GM19025 (cell line): Measurements from ENCODE around the gene MYPN.
"Not testable (repeated sequence)": the region's sequence is repeated elsewhere in the genome, so short reads cannot be mapped to it uniquely, and the experiment has no call there.

ENCODE experiments used
- ATAC-seq: cut with Tn5 transposase; IDR thresholded peaks from one replicate; pipeline ENCODE4 v1.9.1; 2021; ENCODE audit warnings: mild to moderate bottlenecking, low read depth, moderate library complexity; ENCODE audit not compliant: unreplicated experiment

Gene MYPN

DNA sequence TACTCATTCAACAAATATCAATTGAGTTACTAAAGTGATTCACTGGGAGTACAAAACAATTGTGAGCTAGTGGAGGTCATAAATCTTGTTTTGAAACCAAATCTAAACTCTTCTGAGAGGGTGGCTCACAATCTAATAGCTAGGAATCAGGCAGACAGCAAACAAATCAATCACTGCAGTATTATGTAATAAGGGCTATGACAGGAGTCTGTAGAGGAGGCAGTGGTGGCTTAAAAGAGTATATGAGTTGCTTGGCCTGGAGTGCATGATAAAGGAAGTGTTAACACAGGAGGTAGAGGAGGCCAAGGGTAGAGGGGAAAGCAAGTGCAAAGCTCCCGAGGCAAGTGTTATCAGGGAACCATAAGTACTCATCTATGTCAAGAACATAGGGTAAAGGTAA is 16.5 kb downstream of the MYPN start:
- no peak for ATAC-seq

GRCh38 chr10:68128015-68128414 is 18.7 kb downstream of the MYPN start:
- ATAC-seq, result no peak

- ATAC-seq, result no peak
Observed at GRCh38 chr10:68132391-68132790, 23.1 kb downstream of the MYPN start.

GRCh38 chr10:68133523-68133922 is 24.2 kb downstream of the MYPN start:
- ATAC-seq, result no peak

- ATAC-seq, result no peak
Observed at GRCh38 chr10:68135362-68135761, 26.1 kb downstream of the MYPN start.

DNA sequence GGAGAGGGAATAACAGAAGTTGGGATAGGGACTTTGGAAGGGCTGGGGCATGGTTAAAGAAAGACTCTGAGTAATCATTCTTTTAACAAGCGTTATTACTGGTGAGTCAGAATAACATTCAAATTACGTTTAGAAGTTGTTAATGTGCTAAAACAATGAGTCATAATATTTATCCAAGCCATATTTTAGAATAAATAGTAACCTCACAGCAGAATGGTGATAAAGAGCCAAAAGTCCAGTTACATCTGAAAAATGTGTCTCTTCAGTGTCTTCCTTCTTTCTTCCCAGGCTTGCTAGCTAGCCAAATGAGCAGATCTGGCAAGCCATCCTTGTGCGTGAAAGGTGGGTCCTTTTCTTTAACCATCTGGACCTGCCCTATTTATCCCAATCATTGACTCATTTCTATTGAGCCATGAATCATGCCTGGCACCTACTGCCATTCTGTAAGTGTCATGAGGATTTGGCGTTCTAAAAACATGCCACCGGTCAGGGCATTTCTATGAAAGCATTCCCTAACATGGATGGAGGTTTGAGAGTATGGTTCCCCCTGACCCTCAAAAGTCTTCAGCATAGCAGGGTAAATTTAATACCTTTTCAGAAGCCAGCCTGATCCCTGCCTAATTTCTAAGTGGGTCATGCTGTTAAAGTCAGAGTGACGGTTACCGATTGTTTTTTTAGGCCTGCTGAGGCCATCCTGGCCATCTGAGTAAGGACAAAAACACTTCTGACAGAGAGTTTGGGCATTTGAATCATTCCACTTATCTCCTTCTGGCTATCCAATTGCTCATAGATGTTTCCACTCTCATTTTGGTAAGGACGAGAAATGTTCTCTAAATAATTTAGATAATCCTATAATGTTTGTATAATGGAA is 26.9 kb downstream of the MYPN start:
- no peak for ATAC-seq

GRCh38 chr10:68137171-68137570 is 27.9 kb downstream of the MYPN start:
- no peak for ATAC-seq

- no peak for ATAC-seq
Observed at GRCh38 chr10:68138526-68138925, 29.2 kb downstream of the MYPN start.

DNA sequence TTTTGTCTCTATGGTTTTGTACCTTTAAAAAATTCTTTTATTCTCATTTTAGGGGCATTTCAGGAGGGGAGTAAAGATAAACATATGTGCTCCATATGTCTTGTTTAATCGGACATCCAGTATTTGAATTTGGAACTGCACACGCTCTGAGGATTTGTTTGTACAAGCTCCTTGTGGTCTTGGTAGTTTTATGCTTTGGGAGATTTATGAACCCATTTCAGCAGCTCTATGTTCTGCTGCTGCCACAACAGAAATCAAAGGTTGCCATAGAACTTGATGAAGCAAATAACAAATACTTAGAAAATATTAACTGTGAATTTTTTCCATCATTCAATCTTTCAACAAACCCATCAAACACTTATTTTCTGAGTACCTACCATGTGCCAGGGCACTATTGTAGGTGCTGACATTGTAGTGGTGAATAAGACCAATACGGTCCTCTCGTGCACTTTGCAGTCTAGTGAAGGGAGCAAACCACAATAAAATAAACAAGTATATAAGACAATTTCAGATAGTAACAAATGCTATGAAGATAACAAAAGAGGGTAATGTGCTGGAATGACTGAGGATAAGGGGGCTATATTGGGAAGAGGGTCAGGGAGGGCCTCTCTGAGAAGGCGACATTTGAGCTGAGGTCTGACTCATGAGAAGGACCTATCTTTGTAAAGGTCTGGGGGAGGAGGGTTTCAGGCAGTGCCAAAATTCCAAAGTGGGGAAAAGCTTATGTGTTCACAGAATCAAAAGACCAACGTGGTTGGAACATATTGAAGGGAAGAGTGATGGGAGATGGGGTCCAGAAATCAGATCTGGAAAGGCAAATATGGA is 30.4 kb downstream of the MYPN start:
- ATAC-seq, result no peak

GRCh38 chr10:68142761-68143160 is 33.5 kb downstream of the MYPN start:
- no peak for ATAC-seq

- ATAC-seq, result no peak
Observed at GRCh38 chr10:68144709-68145108, 35.4 kb downstream of the MYPN start.

- ATAC-seq, result no peak
Observed at GRCh38 chr10:68145705-68146104, 36.4 kb downstream of the MYPN start.

DNA sequence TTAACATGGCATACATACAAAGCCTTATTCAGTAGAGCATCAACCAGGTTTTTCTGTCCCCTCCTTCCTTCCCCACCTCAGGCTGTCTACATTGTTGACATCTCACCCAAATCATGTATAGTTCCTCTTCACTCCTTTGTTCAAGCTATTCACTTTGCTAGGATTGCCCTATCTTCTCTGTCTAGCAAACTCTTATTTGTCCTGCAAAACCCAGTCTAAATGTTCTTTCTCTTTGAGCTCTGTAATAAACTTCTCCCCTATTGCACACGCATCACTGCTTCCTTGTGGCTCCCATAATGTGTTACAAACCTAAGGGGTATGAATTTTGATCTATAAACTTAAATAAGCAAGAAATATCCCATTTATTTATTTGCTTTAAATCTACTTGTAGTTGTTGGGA is 36.8 kb downstream of the MYPN start:
- ATAC-seq, result no peak

DNA sequence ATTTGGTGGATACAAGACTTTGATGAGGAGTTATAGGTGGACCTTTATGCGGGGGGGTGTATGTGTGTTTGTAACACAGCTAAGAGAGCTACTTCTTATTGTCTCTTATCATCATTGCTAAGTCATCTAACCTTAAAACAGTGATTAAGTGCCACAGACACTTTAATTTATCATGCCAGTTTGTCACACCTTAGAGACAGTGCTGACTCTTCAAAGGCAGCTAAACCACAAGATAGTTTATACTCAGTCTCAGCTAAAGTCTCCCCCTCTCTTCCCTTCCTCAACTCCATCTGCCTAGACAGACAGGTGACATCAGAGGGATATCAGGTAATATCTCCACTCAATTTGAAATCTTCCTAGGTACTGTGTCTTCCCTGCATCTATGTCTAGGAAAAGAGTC is 42.2 kb downstream of the MYPN start:
- no peak for ATAC-seq

GRCh38 chr10:68153473-68154210 is 44.4 kb downstream of the MYPN start:
- ATAC-seq, result no peak

- ATAC-seq, result no peak
Observed at GRCh38 chr10:68154211-68154497, 44.9 kb downstream of the MYPN start.

- no peak for ATAC-seq
Observed at GRCh38 chr10:68155615-68156210, 46.4 kb downstream of the MYPN start.

GRCh38 chr10:68156373-68157185 is 47.3 kb downstream of the MYPN start:
- no peak for ATAC-seq

DNA sequence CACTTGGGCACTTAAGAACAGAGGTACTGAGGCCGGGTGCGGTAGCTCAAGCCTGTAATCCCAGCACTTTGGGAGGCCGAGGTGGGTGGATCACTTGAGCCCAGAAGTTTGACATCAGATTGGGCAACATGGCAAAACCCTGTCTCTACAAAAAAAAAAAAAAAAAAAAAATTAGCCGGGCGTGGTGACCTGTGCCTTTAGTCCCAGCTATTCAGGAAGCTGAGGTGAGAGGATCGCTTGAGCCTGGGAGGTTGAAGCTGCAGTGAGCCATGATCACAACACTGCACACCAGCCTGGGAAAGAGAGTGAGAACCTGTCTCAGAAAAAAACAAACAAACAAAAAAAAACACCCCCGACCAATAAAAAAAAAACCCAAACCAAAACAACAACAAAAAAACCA is 48.2 kb downstream of the MYPN start:
- not testable (repeated sequence) for ATAC-seq

DNA sequence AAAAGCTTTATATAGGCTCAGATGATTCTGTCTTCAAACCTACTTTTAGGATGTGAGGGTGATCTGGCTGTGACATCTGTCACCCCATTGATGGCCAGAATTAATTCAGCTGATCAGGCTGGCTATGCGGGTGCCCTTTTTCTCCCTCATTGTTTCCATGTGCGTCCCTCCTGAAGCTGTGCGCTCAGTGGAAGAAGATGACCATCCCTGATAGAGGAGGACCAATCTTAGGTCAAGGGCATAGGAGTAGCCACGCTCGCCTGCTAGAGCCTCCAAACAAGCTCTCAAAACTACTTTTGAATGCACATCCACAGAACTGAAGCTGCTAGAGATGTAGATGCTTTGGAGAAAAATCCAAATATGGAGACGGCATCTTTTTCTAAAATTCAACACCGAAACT is 48.7 kb downstream of the MYPN start:
- no peak for ATAC-seq
